HepG2 (cell line): ENCODE measurements around the gene TRAF4. TPM values are rescaled to one million over a fixed set of nuclear protein-coding genes. Genes with fewer than 3 reads are reported as not detected.

Source experiments
- ARNTL ChIP-seq: sonication (generic); formaldehyde crosslinking; IDR thresholded peaks from 2 replicates; pipeline ENCODE4 v1.4.0; 2020; ENCODE audit warnings: mild to moderate bottlenecking, missing genetic modification reagents
- ATRX ChIP-seq: sonication (generic); formaldehyde crosslinking; IDR thresholded peaks from 2 replicates; pipeline ENCODE4 v1.4.0; 2020; ENCODE audit warnings: missing genetic modification reagents, borderline replicate concordance
- ELF3 ChIP-seq: IDR thresholded peaks from 2 replicates; pipeline ENCODE4 v1.6.1; 2016; ENCODE audit warnings: missing genetic modification reagents, missing compliant biosample characterization
- FIP1L1 ChIP-seq: fragments of 200-400 bp; formaldehyde crosslinking; IDR thresholded peaks from 2 replicates; pipeline ENCODE4 v1.6.1; 2018; ENCODE audit warnings: low read depth, mild to moderate bottlenecking, low read length, moderate library complexity, borderline replicate concordance; ENCODE audit not compliant: insufficient read depth
- HOXA3 ChIP-seq: sonication (generic); formaldehyde crosslinking; IDR thresholded peaks from 2 replicates; pipeline ENCODE4 v1.5.0; 2020; ENCODE audit warnings: missing genetic modification reagents
- HOXD1 ChIP-seq: sonication (generic); formaldehyde crosslinking; IDR thresholded peaks from 2 replicates; pipeline ENCODE4 v1.5.0; 2020; ENCODE audit warnings: missing genetic modification reagents
- KDM1A ChIP-seq: IDR thresholded peaks from 2 replicates; pipeline ENCODE4 v1.6.1; 2016; ENCODE audit warnings: missing compliant biosample characterization
- LCORL ChIP-seq, 2 experiments: fragments of 450-650 bp in 1 of 2; sonication (generic) in 1 of 2; formaldehyde crosslinking in 1 of 2; IDR thresholded peaks; 2 replicates each; pipeline versions ENCODE4 v1.5.0 to v1.6.1; 2017 to 2020; ENCODE audit warnings: antibody characterized with exemption in 1 of 2, missing genetic modification reagents in 1 of 2
- MAFG ChIP-seq: sonication (generic); formaldehyde crosslinking; IDR thresholded peaks from 2 replicates; pipeline ENCODE4 v1.5.1; 2020; ENCODE audit warnings: mild to moderate bottlenecking, missing genetic modification reagents
- NFYC ChIP-seq: IDR thresholded peaks from 2 replicates; pipeline ENCODE4 v1.6.1; 2016; ENCODE audit warnings: missing genetic modification reagents, missing compliant biosample characterization
- NONO ChIP-seq, 2 experiments: fragments of 450-650 bp in 1 of 2; sonication (generic) in 1 of 2; formaldehyde crosslinking in 1 of 2; IDR thresholded peaks in 1 of 2; conservative IDR thresholded peaks in 1 of 2; 2 replicates each; pipeline versions ENCODE4 v1.6.1 to v1.8.0; 2017 to 2022; ENCODE audit warnings: mild to moderate bottlenecking in 1 of 2, missing genetic modification reagents in 1 of 2, moderate library complexity in 1 of 2
- PAF1 ChIP-seq: IDR thresholded peaks from 2 replicates; pipeline ENCODE4 v1.6.1; 2016; ENCODE audit warnings: missing genetic modification reagents, missing compliant biosample characterization
- SUZ12 ChIP-seq: fragments of 150-350 bp; IDR thresholded peaks from 2 replicates; pipeline ENCODE4 v1.6.1; 2014; ENCODE audit warnings: low read depth, low read length
- ZMYM3 ChIP-seq: sonication (generic); formaldehyde crosslinking; IDR thresholded peaks from 2 replicates; pipeline ENCODE4 v1.5.1; 2020; ENCODE audit warnings: mild to moderate bottlenecking, missing genetic modification reagents
- ZNF101 ChIP-seq: sonication (generic); formaldehyde crosslinking; IDR thresholded peaks from 2 replicates; pipeline ENCODE4 v1.4.0; 2020; ENCODE audit warnings: mild to moderate bottlenecking, low read depth, missing genetic modification reagents, borderline replicate concordance
- ZNF124 ChIP-seq: sonication (generic); formaldehyde crosslinking; IDR thresholded peaks from 2 replicates; pipeline ENCODE4 v1.4.0; 2020; ENCODE audit warnings: missing genetic modification reagents
- ZNF253 ChIP-seq: sonication (generic); formaldehyde crosslinking; IDR thresholded peaks from 2 replicates; pipeline ENCODE4 v1.8.0; 2022; ENCODE audit warnings: mild to moderate bottlenecking, missing genetic modification reagents, borderline replicate concordance
- ZNF446 ChIP-seq: sonication (generic); formaldehyde crosslinking; IDR thresholded peaks from 2 replicates; pipeline ENCODE4 v1.5.0; 2020; ENCODE audit warnings: mild to moderate bottlenecking, missing genetic modification reagents
- ZNF556 ChIP-seq: sonication (generic); formaldehyde crosslinking; IDR thresholded peaks from 2 replicates; pipeline ENCODE4 v1.4.0; 2020; ENCODE audit warnings: mild to moderate bottlenecking, missing genetic modification reagents, borderline replicate concordance
- ZNF558 ChIP-seq: sonication (generic); formaldehyde crosslinking; IDR thresholded peaks from 2 replicates; pipeline ENCODE4 v1.9.0; 2022; ENCODE audit warnings: mild to moderate bottlenecking, missing genetic modification reagents, borderline replicate concordance
- ZNF562 ChIP-seq: sonication (generic); formaldehyde crosslinking; IDR thresholded peaks from 2 replicates; pipeline ENCODE4 v1.8.0; 2022; ENCODE audit warnings: missing genetic modification reagents, borderline replicate concordance
- ZNF577 ChIP-seq: sonication (generic); formaldehyde crosslinking; IDR thresholded peaks from 2 replicates; pipeline ENCODE4 v1.4.0; 2020; ENCODE audit warnings: mild to moderate bottlenecking, low read depth, missing genetic modification reagents, borderline replicate concordance
- ZNF772 ChIP-seq: sonication (generic); formaldehyde crosslinking; IDR thresholded peaks from 2 replicates; pipeline ENCODE4 v1.5.0; 2020; ENCODE audit warnings: mild to moderate bottlenecking, missing genetic modification reagents
- ZNF776 ChIP-seq: sonication (generic); formaldehyde crosslinking; IDR thresholded peaks from 2 replicates; pipeline ENCODE4 v1.4.0; 2020; ENCODE audit warnings: mild to moderate bottlenecking, missing genetic modification reagents
- ZNF792 ChIP-seq: IDR thresholded peaks from 2 replicates; pipeline ENCODE4 v1.6.1; 2016
- ZNF879 ChIP-seq: sonication (generic); formaldehyde crosslinking; IDR thresholded peaks from 2 replicates; pipeline ENCODE4 v1.8.1; 2023; ENCODE audit warnings: missing genetic modification reagents
- polyA plus RNA-seq, 8 experiments: library from polyadenylated mRNA; depleted of rRNA in 3 of 8; stranded (reverse) in 7 of 8; unstranded in 1 of 8; fragments of >200 nt; fragmentation: Illumina TruSeq in 4 of 8; extraction: Trizol in 4 of 8; gene quantifications; 2 replicates each; pipeline versions ENCODE4 v1.2.1 to v1.2.3, GENCODE V29; 2011 to 2016; ENCODE audit warnings: low read depth in 4 of 8, missing spikeins in 1 of 8, mixed read lengths in 1 of 8; ENCODE audit not compliant: insufficient read depth in 1 of 8
- total RNA-seq, 5 experiments: library from RNA; depleted of rRNA; stranded (reverse); fragments of >200 nt; fragmentation: Illumina TruSeq; extraction: Trizol; gene quantifications; 2 replicates each; pipeline ENCODE4 v1.2.3, GENCODE V29; 2016; ENCODE audit warnings: low read depth in 1 of 5
- TF ChIP-seq, protein P1 (sequence below): sonication (generic); formaldehyde crosslinking; IDR thresholded peaks from 2 replicates; pipeline ENCODE4 v1.9.0; 2022; ENCODE audit warnings: low read depth, missing genetic modification reagents
- TF ChIP-seq, protein P2 (sequence below): sonication (generic); formaldehyde crosslinking; IDR thresholded peaks from 2 replicates; pipeline ENCODE4 v1.8.1; 2023; ENCODE audit warnings: missing genetic modification reagents, inconsistent platforms, borderline replicate concordance
- TF ChIP-seq, protein P3 (sequence below): sonication (generic); formaldehyde crosslinking; IDR thresholded peaks from 2 replicates; pipeline ENCODE4 v1.8.1; 2023; ENCODE audit warnings: mild to moderate bottlenecking, missing genetic modification reagents, borderline replicate concordance

The TRAF4 gene
- total and polyA plus RNA-seq, 2 of the 13 experiments (the other 11 are each of a cell fraction or from before 2014, with no cell fraction given) = 86.0 to 89.9 TPM

DNA sequence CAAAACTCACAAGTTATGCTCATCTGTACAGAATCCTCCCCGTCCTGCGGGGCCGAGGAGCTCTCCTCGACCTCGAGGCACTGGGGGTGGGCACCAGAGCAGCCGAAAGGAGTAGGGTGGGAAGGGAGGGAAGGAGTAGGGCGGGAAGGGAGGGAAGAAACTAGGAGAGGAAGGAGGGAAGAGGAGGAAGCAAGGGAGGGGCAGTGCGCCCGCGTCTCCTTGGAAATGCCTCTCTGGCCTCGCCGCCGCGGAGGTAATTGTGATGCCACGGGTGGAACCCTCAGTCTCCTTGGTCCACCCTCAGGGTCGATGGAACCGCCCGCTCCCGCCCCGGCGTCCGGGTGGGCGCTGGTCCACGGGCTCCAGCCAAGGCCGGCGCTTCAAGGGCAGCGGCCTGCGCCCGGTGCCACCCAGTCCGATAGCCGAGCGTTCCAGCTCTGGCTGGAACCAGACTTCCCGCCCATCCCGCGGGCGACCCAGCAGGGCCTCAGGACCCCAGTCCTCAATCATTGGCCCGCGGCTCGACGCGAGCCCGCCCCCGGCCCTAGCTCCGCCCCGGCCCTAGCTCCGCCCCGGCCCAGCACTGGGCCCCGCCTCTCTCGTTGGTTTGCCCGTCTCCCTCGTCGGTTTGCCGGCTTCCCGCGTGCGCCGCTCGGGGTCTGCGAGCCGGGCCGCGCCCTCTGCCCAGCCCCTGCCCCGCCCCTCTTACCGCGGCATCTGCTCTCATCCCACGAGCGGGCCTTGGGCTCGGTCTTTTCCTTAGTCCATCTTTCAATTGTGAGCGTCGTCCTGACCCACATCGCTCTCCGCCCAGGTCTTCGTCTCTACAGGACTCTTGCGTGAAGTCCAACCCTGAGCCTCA, 32.7 kb upstream of the TRAF4 start (continued):
- TF ChIP-seq LCORL (IDR thresholded peaks at IDR 0.05) (no peak), LCORL (CRISPR knock-in tag; IDR thresholded peaks at IDR 0.05) (no peak), ELF3 (CRISPR knock-in tag) (peak; percentile 51; the same call in 1 of the 2 replicates), FIP1L1 (no peak), ZNF558 (CRISPR knock-in tag) (peak; percentile 74; the same call in 1 of the 2 replicates), PAF1 (CRISPR knock-in tag) (no peak), ZNF776 (CRISPR knock-in tag) (no peak), ZMYM3 (no peak), NFYC (CRISPR knock-in tag) (peak; percentile 77), ZNF772 (CRISPR knock-in tag) (no peak), NONO (IDR thresholded peaks at IDR 0.05) (no peak), NONO (CRISPR knock-in tag; conservative IDR thresholded peaks at IDR 0.05) (peak; percentile 32), ARNTL (CRISPR knock-in tag) (peak; percentile 24; the same call in 1 of the 2 replicates), ZNF556 (CRISPR knock-in tag) (no peak), ZNF124 (CRISPR knock-in tag) (peak; percentile 55; the same call in 1 of the 2 replicates), HOXD1 (CRISPR knock-in tag) (no peak), ZNF879 (CRISPR knock-in tag) (no peak), MAFG (no peak), ZNF577 (CRISPR knock-in tag) (no peak), SUZ12 (no peak), ZNF562 (CRISPR knock-in tag) (no peak), ZNF101 (CRISPR knock-in tag) (no peak), ZNF792 (peak; percentile 82), ATRX (CRISPR knock-in tag) (no peak), ZNF253 (CRISPR knock-in tag) (no peak), KDM1A (no peak), HOXA3 (CRISPR knock-in tag) (peak; percentile 59), ZNF446 (CRISPR knock-in tag) (peak; percentile 27; the same call in 1 of the 2 replicates)
- TF ChIP-seq, protein P1, sequence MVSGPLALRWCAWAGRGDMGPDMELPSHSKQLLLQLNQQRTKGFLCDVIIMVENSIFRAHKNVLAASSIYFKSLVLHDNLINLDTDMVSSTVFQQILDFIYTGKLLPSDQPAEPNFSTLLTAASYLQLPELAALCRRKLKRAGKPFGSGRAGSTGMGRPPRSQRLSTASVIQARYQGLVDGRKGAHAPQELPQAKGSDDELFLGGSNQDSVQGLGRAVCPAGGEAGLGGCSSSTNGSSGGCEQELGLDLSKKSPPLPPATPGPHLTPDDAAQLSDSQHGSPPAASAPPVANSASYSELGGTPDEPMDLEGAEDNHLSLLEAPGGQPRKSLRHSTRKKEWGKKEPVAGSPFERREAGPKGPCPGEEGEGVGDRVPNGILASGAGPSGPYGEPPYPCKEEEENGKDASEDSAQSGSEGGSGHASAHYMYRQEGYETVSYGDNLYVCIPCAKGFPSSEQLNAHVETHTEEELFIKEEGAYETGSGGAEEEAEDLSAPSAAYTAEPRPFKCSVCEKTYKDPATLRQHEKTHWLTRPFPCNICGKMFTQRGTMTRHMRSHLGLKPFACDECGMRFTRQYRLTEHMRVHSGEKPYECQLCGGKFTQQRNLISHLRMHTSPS (CRISPR knock-in tag) = peak; percentile 89
- TF ChIP-seq, protein P2, sequence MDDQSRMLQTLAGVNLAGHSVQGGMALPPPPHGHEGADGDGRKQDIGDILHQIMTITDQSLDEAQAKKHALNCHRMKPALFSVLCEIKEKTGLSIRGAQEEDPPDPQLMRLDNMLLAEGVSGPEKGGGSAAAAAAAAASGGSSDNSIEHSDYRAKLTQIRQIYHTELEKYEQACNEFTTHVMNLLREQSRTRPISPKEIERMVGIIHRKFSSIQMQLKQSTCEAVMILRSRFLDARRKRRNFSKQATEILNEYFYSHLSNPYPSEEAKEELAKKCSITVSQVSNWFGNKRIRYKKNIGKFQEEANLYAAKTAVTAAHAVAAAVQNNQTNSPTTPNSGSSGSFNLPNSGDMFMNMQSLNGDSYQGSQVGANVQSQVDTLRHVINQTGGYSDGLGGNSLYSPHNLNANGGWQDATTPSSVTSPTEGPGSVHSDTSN (CRISPR knock-in tag) = 0 out of 2 replicates have a peak, but pooled peaks have one; percentile 26
- TF ChIP-seq, protein P3, sequence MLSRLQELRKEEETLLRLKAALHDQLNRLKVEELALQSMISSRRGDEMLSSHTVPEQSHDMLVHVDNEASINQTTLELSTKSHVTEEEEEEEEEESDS (CRISPR knock-in tag) = 0 out of 2 replicates have a peak, but pooled peaks have one; percentile 61
